Measurements from ENCODE around the gene KLHDC9.

Gene KLHDC9

DNA sequence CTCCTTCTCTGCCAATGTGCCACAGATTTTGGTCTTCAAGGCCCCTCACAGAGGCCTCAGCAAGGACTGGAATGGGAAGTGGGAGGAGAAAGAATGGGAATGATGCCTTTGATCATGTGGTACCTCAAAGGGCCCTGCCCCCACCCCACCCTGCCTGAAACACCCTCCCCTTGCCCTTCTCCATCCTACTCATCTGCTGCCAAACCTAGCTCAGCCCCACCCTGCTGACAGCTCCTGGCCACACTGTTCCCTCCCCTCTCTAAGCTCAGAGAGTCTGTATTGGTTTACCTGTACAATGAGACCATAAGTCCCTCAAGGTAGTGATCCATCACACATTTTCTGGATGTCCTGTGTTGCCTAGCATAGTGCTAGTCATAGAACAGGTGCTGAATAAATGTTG is 21.8 kb upstream of the KLHDC9 start:
- in situ Hi-C loops (cut with MboI; ENCODE audit: low sequenced_read_pairs) = no loop called here

DNA sequence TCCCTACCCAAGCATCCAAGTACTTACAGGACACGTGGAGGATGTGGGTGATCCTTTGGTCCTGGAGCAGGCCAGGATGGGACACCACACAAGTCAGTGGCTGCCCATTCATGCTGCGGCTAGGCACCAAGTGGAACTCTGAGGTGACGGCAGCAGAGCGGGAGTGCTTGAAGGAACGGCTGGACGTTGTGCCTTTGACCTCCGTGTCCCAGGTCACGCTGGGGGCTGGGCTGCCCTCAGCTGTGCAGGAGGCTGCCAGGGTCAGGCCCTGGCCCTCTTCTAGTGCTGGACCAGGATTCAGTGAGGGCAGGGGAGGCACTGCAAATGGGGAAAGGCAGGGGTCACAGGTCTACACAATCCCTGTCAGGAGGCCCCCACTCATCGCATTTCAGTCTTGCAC is 20.7 kb upstream of the KLHDC9 start:
- in situ Hi-C loops (cut with MboI; ENCODE audit: low sequenced_read_pairs) = no loop called here

DNA sequence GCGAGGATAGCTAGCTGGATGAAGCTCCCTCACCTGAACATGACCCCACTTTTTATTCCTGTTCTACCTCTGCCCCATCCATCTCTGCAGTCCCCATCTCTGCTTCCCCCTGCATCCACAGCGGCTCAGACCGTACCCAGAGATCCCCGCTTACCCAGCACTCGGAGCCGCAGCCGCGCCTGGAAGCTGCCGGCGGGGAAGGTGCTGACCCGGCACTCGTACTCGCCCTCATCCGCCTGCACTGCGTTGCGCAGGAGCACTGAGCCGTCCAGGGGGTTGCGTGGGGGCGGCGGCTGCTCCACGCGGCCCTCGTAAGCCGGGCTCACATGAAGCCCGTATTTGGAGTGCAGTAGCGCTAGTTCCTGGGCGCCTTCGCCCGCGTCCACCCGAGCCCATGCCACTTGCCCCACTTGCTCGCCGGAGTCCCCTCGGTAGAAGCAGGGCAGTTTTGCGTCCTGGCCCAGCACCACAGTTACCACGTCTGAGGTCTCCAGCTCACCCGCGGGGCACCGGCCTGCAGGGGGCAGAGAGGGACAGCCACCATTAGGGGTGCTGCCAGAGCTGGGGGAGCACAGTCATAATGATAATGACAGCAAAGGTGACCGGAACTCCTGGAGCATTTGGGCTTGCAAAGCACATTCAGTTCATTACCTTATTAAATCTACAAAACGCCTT is 18.6 kb upstream of the KLHDC9 start:
- in situ Hi-C loops (cut with MboI; ENCODE audit: low sequenced_read_pairs) = no loop called here

DNA sequence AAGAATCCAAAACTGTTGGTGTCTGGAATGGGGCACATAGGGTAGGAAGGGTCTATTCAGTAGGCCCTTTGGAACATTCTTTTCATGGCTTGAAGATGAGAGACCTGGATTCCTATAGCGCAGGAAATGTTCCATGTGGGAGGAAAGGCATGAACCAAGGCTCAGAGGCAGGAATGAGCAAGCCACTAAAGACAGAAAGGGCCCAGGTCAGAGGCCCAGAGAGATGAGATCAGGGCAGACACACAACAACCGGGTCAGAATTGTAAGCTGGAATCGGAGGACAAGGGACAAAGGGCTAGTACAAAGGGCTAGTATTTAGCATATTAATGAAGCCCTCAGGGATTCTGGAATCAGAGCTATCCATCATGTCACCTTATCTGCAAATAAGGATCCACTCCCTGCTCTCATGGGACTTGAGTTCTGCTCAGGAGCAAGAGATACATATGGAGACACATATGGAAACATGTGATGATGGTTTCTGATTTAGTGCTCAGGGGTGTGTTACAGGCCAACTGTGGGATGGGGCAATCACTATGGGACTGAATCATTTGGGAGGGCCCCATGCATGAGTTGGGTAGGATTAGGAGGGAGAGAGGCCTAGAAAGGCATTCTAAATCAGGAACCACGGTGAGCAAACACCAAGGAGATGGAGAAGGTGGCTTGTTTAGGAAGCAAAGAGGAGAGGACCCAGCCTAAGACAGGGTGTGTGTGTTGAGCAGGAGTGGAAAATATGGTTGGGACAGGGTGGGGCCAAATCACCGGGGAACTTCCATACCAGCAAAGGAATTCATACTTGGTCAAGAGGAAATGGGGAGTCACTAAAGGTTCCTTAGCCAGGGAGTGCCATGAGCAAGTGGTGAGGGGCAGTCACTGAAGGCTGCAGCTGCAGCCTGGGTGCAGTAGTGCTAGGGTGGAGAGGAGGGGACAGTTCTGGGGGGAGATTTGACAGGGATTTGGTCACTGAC is 17.4 kb upstream of the KLHDC9 start:
- in situ Hi-C loops (cut with MboI; ENCODE audit: low sequenced_read_pairs) = no loop called here

DNA sequence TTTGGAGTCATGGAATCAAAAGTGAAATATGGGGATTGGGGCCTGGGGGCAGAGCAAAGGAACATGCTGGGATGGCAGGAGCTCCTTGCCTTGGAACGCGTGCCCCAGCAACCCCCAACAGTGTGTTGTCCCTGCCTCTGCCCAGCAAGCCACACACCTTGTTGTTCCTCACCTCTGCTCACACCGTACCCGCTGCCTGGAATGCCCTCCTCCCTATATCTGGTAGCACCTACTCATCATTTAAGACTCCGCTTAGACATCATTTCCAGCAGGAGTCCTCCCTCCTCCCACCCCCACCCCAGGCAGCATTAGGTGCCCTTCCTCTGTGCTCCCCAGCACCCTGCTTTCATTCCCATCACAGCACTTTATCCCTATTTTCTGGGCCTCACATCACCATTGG is 16.6 kb upstream of the KLHDC9 start:
- in situ Hi-C loops (cut with MboI; ENCODE audit: low sequenced_read_pairs) = no loop called here

DNA sequence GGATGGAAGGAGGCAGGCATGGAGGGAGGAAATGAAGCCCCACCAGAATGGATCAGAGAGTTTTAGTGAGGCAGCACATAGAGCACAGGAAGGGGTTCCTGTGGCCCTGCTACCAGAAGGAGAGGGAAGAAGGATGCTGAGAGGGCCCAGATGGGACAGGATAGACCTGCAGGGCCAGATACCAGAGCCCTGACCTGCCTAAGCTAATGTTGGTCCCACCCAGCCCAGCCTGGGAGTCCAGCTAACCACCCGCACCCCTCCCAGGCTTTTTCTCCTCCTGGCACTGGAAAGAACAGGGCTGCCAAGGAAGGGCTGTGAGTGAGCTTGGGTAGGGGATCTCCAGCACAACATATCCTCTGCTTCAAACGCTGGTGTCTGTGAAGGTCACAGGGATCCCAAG is 15.7 kb upstream of the KLHDC9 start:
- in situ Hi-C loops (cut with MboI; ENCODE audit: low sequenced_read_pairs) = no loop called here

DNA sequence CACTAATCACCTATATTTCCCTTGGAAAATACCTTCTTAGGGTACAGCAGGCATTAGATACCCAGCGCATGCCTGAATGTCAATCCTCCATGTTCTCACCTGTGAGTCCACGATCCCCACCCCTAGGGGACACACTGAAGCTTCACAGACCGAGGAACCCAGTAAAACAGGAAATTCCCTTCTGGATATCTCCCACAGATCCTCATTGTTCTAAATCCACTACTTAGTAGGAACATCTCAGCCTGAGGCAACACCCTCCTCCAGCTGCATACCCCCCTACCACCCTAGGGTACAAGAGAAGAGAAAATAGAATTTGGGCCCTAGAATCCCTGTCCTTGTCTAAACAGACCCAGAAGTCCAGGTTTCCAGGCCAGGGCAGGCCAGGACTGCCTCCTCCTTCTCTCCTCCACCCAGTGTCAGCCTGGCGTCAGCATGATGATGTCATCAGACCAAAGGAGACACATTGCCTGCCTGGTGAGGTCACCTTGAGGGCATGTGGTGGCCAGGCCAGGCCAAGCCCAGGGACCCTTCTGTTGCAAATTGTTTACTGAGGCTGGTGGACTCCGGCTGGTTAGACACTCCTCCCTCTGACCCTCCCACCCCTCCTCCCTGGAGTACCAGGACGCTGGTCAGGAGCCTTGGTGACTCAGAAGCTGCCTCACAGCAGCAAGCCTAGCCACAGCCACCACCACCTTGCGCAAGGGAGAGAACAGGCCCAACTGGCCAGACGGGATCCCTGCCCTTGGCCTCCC is 15.0 kb upstream of the KLHDC9 start:
- in situ Hi-C loops (cut with MboI; ENCODE audit: low sequenced_read_pairs) = no loop called here

DNA sequence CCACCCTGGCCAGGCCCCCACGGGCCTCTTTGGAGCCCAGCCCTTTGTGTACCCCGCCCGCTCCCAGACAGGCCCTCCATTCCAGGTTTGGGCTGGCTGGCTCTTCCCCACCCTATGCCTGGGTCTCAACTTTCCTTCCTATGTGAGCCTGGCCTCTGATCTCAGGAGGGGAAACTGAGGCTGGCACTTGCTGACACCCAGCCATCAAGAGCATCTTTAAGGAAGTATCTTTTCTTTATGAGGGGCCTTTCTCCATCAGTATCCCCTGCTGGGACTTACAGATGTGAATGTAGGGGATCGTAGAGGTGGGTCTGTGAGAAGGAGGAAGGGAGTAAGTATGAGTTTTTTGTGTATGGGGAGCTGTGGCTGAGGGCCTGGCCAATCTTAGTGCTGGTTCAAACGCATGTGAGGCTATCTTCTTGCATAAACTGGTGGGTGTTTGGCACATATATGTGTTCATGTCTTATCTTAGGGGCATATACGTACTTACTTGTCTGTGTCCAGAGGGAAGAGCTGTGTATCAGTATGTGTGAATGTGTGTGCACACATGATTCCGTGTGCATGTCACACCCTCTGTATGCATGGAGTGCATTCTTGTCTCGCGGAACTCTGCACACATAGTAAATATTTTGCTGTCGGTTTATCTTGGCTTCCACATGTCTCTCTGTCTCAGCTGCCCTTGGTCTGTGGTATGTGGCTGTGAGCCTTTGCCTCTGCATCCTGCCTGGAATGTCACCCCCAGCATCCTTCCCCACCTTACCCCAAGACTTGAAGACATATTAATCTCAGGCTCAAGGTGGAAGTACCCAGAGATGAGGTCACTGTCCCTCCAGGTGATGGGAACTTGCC is 14.2 kb upstream of the KLHDC9 start:
- in situ Hi-C loops (cut with MboI; ENCODE audit: low sequenced_read_pairs) = no loop called here

DNA sequence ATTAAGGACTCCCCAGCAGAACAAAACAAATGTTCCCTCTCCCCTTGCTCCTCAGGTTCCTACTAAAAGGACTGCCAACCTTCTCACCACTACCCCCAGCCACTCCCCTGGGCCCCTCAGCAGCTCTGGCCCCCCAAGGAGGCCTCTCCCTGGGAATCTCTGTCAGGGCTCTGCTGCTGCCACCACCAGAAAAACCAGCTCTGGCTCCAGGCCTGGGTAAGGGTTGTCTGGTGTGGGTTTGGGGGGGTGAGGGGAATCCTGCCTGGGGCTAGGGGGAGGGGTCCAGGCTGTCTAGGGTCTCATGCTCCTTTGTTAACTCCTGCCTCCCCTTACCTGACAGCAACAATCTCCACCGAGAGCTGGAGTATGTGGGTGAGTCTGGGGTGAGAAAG is 13.6 kb upstream of the KLHDC9 start:
- in situ Hi-C loops (cut with MboI; ENCODE audit: low sequenced_read_pairs) = no loop called here

DNA sequence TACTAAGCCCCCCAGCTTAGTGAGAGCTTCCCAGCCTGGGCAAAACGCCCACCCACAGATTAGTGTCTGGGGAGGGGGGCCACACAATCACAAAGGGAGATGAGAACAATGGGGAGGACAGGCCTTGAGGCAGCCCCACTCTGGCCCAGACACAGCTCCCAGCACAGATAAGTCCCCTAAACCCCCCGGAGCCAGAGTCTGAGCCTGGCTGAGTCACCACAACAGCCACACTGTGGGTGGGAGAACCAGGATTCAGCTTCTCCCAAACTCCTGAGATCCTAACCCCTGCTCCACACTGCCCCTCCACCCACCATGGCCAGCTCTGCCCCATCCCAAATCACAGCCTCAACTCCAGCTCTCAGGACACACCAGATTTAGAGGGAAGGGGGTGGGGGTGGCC is 13.0 kb upstream of the KLHDC9 start:
- in situ Hi-C loops (cut with MboI; ENCODE audit: low sequenced_read_pairs) = no loop called here

DNA sequence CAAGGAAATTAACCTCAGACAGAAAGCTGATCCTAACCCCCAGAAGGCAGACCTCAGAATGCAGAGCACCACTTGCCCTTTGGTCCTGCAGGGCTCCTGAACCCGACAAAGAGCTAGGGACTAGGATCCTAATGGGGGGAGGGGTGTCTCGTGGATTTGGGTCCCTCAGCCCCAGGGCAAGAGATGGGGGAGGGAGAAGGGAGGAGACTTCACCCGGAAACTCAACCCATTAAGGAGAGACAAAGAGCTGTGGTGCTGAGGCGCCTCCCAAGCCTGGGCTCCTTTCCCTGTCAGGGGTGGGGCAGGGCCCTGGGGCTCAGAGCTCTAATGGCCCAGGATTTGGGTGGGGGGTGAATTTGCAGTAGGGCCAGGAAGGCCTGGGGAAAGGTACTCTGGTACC is 11.7 kb upstream of the KLHDC9 start:
- in situ Hi-C loops (cut with MboI; ENCODE audit: low sequenced_read_pairs) = no loop called here

DNA sequence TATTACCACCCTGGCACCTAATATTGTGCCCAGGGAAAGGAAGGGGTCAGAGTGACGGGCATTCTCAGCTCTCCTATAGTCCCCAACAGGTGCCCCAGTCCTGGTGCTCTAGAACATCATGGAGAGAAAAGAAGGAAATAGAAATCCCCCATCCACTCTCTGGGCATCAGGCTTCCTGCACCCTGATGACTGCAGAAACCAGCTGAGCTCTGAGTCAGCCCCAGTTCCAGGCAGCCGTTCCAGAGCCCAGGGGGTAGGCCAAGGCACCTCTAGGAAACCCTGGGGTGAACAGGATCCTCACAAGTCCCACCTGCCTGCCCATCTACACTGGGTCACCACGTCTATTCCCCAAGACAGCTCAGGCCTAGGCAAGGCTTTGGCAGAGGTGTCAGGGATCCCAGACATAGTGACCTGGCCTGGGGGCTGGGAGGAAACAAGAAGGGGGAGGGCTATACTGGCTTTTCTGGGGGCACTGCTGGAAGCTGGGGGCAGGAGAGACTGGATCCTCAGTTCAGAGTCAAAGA is 9.5 kb upstream of the KLHDC9 start:
- in situ Hi-C loops (cut with MboI; ENCODE audit: low sequenced_read_pairs) = no loop called here

DNA sequence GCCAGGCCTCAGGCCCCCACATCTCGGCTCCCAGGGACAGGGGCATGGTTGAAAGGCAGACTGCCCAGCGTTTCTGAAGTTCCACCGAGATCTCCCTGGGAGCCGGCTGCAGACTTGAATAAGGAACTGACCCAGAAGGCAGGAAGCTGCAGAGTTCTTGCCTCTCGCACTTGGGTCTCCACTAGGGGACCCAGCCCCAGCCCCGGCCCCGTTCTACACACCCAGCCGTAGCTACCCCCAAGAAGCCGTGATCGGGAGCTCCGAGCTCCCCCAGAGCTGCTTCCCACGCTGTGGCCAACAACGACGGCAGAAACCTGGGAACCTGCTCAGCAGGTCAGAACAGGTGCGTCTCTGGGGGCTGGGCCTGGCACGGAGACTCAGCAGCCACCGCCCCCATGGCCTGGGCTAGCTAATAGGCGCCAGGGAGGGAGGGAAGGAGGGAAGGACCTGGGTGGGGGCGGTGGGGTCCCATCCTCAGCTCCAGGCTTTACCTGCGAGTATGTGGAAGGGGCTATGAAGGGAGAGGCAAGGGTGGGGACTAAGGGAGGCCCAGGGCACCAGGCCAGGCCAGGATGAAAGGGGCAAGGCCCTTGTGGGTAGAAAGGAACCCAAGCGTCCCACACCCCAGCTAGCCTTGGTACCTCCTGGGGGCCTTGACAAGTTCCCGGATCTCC is 8.8 kb upstream of the KLHDC9 start, which contains the start of gene NECTIN4:
Gene NECTIN4 (minus strand): TSS at position 308 of the 674 bp plus-strand sequence. CDS start 262 bp downstream, at position 46.
- in situ Hi-C loops (cut with MboI; ENCODE audit: low sequenced_read_pairs) = no loop called here

DNA sequence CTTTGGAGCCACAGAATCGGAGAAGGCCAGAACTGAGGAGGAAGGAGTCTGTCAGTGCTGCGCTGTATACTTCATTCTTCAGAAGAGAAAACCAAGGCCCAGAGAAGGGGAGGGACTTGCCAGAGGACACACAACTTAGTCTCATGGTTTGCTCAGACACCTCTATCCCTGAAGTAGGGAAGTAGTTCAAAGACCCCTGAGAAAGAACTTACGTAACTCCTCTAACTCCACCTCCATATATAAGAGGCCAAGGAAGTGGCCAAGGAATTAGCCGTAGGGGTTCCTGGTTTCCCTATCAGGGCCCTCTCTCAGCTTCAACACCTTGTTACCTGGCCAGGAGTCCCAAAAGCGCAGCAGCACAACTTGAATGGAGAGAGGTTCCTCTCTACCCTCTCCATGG is 8.2 kb upstream of the KLHDC9 start:
- in situ Hi-C loops (cut with MboI; ENCODE audit: low sequenced_read_pairs) = no loop called here

DNA sequence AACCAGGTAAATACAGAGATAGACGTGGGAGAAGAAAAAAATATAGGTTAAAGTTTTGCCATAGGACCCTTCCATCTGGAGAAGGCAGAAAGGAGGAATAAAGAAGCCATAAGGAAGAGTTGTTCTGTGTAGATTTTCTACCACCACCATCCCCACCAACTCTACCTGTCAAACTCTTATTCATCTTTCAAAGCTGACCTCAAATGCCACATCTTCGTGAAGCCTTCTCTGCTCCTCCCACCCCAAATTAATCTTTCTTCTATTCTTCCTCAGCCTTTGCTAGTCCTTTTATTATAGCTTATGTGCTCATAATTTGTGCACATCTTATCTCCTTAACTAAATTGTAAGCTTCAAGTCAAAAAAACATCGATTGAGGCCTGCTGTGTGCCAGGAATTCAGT is 7.5 kb upstream of the KLHDC9 start:
- in situ Hi-C loops (cut with MboI; ENCODE audit: low sequenced_read_pairs) = no loop called here

DNA sequence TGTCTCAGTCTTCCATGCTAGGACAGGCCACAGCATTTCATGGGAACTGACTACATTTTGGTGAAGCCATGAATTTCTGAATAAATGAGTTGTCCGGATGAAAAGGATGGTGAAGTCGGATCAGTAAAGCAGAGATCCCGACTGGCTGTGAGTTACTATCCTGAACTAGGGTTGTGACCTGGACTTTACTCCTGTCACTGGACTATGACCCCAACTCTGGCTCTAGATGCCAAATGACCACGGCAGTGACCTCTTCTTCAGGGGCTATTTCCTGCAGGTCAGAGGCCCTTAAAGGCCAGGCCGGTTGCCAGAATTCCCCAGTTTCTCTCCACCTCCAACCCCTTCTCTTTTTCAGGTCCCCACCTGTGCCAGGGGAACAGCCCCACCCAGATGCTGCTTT is 7.1 kb upstream of the KLHDC9 start:
- in situ Hi-C loops (cut with MboI; ENCODE audit: low sequenced_read_pairs) = no loop called here

DNA sequence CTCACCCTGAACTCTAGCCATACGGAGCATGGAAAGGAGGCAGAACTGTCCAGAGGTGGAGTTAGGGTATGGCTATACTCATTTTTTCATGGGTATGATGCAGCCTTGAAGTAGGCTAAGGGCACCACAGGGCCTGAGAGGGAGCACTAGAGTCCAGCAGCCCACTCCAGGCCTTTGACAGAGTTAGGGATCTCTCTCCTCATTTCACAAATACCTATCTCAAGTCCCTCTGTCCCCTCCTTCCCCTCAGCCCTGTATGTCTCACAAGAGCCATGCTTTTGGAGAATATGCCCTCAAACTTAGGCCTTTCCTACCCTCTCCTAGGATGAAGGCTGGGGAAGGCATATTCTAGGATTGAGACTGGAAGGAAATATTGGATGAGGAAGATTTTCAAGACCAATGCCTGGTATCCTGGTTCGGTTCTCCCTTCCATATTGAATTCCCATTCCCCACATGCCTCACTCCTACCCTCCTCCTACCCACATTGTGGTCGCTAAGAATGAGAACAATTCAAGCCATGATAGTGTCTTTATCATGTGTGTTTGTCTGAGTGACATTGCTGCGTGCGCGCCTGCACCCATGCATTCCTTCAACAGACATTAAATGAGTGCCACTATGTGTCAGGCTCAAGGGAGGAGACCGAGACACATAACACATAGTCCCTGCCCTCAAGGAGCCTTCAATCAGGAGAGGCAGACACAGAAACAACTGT is 6.2 kb upstream of the KLHDC9 start:
- in situ Hi-C loops (cut with MboI; ENCODE audit: low sequenced_read_pairs) = no loop called here

DNA sequence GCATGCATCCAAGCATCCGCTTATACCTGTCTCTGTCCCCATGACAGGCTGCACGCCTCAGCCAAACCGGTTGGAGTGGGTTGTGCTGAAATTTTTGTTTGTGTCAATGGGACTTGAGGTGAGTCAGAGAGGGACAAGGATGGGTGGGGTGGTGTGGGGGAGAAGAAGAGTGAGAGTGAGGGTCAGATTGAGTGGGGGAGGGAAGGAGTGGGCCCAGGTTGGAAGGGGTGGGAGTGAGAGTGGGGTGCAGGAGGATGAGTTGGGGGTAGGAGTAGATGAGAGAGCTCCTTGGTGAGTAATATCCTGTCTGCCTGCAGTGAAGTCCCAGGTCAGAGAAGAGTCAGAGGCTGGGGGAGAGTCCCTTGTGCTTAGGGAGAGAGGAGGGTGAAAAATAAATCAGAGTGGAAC is 5.5 kb upstream of the KLHDC9 start:
- in situ Hi-C loops (cut with MboI; ENCODE audit: low sequenced_read_pairs) = no loop called here

DNA sequence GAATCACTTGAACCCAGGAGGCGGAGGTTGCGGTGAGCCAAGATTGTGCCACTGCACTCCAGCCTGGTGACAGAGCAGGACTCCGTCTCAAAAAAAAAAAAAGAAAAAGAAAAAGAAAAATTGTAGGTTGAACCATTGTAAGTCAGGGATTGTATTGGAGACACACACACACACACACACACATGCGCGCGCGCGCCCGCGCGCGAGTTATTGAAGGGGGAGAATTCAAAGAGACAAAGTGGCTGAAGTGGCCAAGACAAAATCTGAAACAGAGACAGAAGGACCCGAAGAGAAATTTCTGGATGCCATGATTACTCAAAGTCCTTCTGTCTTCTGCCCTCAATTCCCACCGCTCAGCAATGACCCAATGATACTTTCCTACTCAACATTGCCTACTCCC is 3.7 kb upstream of the KLHDC9 start:
- in situ Hi-C loops (cut with MboI; ENCODE audit: low sequenced_read_pairs) = no loop called here

Data from hTERT RPE-1 (cell line).